GM20431 (cell line): Measurements from ENCODE around the gene CCDC60.

Experiments
- in situ Hi-C: fragments of 300-500 bp; cut with MseI, MboI; formaldehyde crosslinking; loops from one replicate; pipeline ENCODE4 v1.15.0; 2020; ENCODE audit warnings: low sequenced_read_pairs; ENCODE audit not compliant: unreplicated experiment

CCDC60 gene

DNA sequence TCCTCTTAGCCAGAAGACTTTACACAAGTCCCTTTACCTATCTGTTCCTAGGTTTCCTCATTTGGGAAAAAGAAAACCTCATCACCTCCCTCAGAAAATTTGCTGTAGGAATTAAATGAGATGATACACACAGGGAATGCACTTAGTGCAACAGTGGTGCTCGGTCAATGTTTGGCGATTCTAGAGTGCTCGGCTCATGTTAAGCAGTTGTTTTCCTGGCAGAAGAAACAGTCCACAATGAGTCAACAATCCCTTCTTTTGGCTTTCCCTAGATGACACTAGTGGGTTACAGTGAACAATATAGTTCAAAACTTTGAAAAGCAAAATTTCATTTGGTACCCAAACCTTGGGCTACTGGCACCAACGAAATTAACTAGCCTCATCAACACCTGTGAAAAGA lies 255.1 kb downstream of the CCDC60 start:
- in situ Hi-C loops: no loop called here
